SK-N-SH (cell line): ENCODE data around the gene SND1.

Experiments
- RFX5 ChIP-seq: IDR thresholded peaks from 2 replicates; pipeline ENCODE4 v1.6.1; 2012; ENCODE audit warnings: mild to moderate bottlenecking, improper control_type of control experiment, low read length
- TF ChIP-seq, protein P1 (sequence below): fragments of 200-600 bp; sonication (generic); IDR thresholded peaks from 2 replicates; pipeline ENCODE4 v1.6.1; 2017; ENCODE audit warnings: antibody characterized with exemption, mild to moderate bottlenecking, moderate library complexity
- TF ChIP-seq, protein P2 (sequence below): IDR thresholded peaks from 2 replicates; pipeline ENCODE4 v1.6.1; 2012; ENCODE audit warnings: mild to moderate bottlenecking, low read depth, low read length, moderate library complexity

DNA sequence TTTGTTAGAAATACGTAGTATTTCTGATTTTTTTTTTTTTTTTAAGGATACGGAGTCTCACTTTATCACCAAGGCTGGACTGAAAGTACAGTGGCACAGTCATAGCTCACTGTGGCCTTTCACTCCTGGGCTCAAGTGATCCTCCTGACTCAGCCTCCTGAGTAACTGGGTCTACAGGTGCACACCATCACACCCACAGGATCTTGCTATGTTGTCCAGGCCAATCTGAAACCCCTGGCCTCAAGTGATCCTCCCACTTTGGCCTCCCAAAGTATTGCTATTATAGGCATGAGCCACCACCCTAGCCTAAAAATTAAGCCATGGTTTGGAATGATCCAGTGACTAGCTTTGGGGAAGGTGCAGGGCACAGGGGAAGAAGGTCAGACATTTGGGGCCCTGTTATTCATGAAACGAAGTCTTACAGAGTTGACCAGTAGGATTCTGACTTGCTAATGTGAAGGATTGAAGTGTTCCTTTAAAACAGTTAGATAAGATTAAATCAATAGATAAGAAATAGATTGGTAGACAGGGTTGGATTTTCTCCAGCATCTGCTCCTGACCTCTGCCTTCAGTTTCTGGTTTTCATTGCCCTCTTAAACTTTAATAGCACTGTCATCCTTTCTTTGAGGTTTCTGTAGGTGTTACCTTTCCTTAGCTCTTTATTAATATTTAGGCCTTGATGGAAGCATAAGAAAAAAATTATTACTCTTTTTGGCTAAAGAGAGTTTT lies 257.6 kb downstream of the SND1 start:
- TF ChIP-seq, protein P1, sequence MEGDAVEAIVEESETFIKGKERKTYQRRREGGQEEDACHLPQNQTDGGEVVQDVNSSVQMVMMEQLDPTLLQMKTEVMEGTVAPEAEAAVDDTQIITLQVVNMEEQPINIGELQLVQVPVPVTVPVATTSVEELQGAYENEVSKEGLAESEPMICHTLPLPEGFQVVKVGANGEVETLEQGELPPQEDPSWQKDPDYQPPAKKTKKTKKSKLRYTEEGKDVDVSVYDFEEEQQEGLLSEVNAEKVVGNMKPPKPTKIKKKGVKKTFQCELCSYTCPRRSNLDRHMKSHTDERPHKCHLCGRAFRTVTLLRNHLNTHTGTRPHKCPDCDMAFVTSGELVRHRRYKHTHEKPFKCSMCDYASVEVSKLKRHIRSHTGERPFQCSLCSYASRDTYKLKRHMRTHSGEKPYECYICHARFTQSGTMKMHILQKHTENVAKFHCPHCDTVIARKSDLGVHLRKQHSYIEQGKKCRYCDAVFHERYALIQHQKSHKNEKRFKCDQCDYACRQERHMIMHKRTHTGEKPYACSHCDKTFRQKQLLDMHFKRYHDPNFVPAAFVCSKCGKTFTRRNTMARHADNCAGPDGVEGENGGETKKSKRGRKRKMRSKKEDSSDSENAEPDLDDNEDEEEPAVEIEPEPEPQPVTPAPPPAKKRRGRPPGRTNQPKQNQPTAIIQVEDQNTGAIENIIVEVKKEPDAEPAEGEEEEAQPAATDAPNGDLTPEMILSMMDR = no peak
- TF ChIP-seq RFX5 = no peak
- TF ChIP-seq, protein P2, sequence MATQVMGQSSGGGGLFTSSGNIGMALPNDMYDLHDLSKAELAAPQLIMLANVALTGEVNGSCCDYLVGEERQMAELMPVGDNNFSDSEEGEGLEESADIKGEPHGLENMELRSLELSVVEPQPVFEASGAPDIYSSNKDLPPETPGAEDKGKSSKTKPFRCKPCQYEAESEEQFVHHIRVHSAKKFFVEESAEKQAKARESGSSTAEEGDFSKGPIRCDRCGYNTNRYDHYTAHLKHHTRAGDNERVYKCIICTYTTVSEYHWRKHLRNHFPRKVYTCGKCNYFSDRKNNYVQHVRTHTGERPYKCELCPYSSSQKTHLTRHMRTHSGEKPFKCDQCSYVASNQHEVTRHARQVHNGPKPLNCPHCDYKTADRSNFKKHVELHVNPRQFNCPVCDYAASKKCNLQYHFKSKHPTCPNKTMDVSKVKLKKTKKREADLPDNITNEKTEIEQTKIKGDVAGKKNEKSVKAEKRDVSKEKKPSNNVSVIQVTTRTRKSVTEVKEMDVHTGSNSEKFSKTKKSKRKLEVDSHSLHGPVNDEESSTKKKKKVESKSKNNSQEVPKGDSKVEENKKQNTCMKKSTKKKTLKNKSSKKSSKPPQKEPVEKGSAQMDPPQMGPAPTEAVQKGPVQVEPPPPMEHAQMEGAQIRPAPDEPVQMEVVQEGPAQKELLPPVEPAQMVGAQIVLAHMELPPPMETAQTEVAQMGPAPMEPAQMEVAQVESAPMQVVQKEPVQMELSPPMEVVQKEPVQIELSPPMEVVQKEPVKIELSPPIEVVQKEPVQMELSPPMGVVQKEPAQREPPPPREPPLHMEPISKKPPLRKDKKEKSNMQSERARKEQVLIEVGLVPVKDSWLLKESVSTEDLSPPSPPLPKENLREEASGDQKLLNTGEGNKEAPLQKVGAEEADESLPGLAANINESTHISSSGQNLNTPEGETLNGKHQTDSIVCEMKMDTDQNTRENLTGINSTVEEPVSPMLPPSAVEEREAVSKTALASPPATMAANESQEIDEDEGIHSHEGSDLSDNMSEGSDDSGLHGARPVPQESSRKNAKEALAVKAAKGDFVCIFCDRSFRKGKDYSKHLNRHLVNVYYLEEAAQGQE = no peak
